GF-D8 (cell line): ENCODE data around the gene FETUB.

ENCODE experiments used
- DNase-seq: peaks from one replicate; lab custom pipeline; 2025; lab: John Stamatoyannopoulos, UW

The FETUB gene

DNA sequence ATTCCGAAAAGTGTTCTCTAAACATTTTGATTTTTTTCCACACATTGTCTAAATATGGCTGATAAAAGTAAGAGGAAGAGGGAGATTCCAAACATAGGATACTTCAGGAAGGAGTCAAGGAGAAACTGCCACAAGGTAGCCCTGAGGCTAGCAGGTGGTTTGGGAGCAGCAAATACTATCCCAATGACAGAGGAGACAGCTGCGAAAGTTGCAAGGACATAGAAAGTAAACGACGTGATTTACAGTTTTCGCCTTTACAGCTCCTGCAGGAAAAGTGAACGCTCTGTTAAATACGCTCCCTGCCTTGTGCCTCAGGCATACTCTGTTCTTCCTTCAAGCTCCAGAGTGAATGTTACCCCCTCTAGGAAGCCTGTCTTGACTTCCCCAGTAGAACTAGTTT lies 3.7 kb upstream of the FETUB start:
- no peak for DNase-seq

- no peak for DNase-seq
These were observed 2.5 kb upstream of the FETUB start for GRCh38 chr3:186637686-186638085.

- DNase-seq = no peak
These were observed 1.9 kb upstream of the FETUB start for GRCh38 chr3:186638259-186638658.

- no peak for DNase-seq
These were observed 247 bp downstream of the FETUB start for GRCh38 chr3:186640473-186640818.

- no peak for DNase-seq
These were observed 730 bp downstream of the FETUB start for GRCh38 chr3:186640929-186641328.

DNA sequence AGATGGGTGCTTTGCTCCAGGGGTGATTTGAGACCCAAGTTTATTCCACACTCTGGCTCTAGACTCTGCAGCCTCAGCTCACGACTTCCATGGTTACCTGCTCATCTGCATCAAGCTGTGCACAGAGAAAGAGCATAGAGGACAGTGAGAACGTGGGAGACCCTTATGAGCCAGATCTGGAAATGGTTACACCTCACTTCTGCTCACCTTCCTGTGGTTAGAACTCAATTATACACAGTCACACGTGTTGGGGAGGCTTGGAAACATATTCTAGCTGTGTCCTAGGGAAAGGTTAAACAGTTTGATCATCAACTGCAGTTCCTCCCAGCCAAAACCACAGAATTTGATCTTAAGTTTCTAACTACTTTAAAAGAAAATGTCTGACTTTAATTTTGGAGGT lies 1.8 kb downstream of the FETUB start:
- no peak for DNase-seq

- DNase-seq = no peak
These were observed 3.3 kb downstream of the FETUB start for GRCh38 chr3:186643493-186643892.

- DNase-seq = no peak
These were observed 4.5 kb downstream of the FETUB start for GRCh38 chr3:186644683-186645082.

DNA sequence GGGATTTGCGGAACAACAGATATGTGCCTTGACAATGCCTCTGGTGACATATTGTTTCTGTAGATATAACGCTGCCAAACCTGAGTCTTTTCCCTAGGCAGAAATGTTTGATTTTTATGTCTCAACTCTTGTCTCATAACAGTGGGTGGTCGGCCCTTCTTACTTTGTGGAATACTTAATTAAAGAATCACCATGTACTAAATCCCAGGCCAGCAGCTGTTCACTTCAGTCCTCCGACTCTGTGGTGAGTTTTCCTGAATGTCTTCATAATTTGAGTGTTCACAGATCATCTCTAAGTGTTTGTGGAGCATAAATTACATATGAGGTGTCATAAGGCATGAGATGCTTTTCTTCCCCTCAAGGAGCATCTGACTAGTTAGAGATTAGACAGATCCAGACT lies 5.9 kb downstream of the FETUB start:
- DNase-seq = no peak

GRCh38 chr3:186646841-186647240 lies 6.6 kb downstream of the FETUB start:
- DNase-seq = no peak

- DNase-seq = no peak
These were observed 8.7 kb downstream of the FETUB start for GRCh38 chr3:186648851-186649250.

GRCh38 chr3:186651678-186652215 lies 11.5 kb downstream of the FETUB start:
- no peak for DNase-seq

GRCh38 chr3:186653080-186653707 lies 13.0 kb downstream of the FETUB start:
- no peak for DNase-seq

- DNase-seq = no peak
These were observed 13.8 kb downstream of the FETUB start for GRCh38 chr3:186653984-186654383.

DNA sequence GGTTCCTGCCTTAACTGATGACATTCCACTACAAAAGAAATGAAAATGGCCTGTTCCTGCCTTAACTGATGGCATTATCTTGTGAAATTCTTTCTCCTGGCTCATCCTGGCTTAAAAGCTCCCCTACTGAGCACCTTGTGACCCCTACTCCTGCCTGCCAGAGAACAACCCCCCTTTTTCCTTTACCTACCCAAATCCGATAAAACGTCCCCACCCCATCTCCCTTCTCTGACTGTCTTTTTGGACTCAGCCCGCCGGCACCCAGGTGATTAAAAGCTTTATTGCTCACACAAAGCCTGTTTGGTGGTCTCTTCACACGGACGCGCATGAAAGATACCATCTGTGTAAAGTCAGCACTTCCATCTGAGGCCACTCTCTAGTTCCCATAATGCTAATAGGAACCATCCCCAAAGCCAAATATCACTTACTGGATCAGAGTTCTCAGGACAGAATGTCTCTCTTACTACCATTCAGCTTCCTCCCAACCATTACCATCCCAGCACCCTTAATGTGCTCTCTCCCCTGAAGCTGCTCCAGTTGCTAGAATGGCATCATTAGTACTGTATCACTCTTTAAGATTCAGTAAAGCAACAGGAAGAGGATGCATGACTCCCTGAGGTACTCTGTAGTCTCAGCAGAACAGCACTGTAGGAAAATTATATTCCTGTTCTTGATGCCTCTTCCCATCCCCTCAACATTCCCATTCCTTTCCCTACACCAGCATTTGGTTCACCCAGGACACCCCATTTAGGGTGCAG lies 23.3 kb downstream of the FETUB start:
- no peak for DNase-seq

DNA sequence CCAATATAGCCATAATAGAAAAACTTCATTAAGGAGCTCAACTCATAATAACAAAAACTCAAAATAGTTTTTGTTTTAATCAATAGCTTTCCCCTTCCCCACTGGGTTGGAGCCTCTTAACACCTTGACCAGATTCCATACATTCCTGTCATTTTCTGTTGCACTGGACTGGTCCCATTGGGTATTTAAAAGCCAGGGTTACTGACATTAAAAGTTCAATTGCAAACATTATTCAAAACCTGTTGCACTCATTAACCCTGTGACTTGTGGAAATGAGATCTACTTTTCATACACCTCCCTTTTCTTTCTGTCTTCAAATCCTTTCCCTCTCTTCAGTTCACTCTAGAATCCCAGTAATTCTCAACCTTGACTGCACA lies 23.9 kb downstream of the FETUB start:
- DNase-seq = no peak

DNA sequence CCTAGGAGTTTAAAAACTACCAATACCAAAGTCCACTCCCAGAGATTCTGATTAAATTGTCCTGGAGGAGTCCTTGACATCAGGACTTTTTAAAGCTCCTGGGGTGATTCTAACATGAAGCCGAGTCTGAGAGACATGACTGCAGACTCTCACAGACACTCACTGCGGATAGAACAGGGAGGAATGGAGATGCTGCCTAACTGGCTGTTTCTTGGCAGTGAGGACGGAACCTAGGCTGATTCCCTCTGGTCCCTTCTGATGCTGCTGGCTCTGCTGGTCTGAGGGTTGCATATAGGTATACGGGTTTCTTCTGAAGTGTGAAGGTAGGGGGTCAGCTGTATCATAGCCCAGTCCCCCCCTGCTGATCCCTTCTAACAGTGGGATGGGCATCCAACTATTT lies 24.3 kb downstream of the FETUB start:
- no peak for DNase-seq

GRCh38 chr3:186665625-186666188 lies 25.5 kb downstream of the FETUB start, which contains the start of gene HRG:
Gene HRG, plus strand, starts transcription at chr3:186666014. Its CDS starts 18 bp downstream, at chr3:186666032.
- DNase-seq = no peak

DNA sequence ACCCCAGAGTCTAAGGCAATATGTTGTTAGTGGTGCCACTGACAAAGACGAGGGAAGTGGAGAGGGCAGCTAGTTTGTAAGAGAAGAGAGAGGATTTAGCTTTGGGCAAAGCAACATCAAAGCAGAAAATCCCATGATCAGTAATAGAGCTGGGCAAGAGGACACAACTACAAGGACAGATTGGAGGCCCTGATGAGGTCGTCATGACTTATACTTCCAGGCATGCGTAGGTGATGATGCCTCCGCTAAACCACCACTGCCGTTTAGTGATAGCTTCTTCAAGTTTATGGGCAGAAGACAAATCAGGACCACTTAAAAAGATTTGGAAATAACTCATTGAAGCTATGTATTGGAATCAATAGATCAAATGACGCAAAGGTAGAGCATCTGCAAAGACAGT lies 28.2 kb downstream of the FETUB start:
- no peak for DNase-seq

- DNase-seq = no peak
These were observed 29.3 kb downstream of the FETUB start for GRCh38 chr3:186669378-186670084.

GRCh38 chr3:186670155-186670554 lies 30.0 kb downstream of the FETUB start:
- no peak for DNase-seq

GRCh38 chr3:186671051-186671450 lies 30.9 kb downstream of the FETUB start:
- DNase-seq = no peak

- no peak for DNase-seq
These were observed 38.4 kb downstream of the FETUB start for GRCh38 chr3:186678604-186679003.
